ENCODE measurements around the gene LRFN2.

DNA sequence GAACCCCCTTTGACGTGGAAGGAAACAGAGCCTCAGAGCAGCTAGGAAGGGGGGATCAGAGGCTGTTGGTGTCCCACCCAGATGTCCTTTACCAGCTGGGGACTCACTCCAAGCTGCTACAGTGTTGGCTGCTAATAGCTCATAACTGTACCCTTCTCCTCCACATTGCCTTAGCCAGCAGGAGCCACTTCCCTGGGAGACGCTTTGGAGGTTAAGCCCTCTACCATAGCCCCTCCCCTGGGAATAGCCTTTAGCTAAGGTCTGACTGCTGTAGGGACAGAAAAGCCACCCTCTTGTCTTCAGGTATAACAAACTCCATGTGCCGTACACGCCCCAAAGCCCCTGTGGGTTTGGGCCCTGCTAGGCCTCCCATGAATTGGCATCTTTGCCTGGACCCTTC is 238.6 kb downstream of the LRFN2 start:
- TF ChIP-seq, protein P1, sequence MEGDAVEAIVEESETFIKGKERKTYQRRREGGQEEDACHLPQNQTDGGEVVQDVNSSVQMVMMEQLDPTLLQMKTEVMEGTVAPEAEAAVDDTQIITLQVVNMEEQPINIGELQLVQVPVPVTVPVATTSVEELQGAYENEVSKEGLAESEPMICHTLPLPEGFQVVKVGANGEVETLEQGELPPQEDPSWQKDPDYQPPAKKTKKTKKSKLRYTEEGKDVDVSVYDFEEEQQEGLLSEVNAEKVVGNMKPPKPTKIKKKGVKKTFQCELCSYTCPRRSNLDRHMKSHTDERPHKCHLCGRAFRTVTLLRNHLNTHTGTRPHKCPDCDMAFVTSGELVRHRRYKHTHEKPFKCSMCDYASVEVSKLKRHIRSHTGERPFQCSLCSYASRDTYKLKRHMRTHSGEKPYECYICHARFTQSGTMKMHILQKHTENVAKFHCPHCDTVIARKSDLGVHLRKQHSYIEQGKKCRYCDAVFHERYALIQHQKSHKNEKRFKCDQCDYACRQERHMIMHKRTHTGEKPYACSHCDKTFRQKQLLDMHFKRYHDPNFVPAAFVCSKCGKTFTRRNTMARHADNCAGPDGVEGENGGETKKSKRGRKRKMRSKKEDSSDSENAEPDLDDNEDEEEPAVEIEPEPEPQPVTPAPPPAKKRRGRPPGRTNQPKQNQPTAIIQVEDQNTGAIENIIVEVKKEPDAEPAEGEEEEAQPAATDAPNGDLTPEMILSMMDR (IDR thresholded peaks at IDR 0.05; ENCODE audit: poor library complexity): no peak
- TF ChIP-seq EZH2phosphoT487 (IDR thresholded peaks at IDR 0.05; ENCODE audit: low read depth, severe bottlenecking, unreplicated experiment) (no peak), EZH2 (IDR thresholded peaks at IDR 0.05; ENCODE audit: borderline replicate concordance) (no peak)

Data from hepatocyte (in vitro differentiated cells).